ENCODE data around the gene TBC1D32.

DNA sequence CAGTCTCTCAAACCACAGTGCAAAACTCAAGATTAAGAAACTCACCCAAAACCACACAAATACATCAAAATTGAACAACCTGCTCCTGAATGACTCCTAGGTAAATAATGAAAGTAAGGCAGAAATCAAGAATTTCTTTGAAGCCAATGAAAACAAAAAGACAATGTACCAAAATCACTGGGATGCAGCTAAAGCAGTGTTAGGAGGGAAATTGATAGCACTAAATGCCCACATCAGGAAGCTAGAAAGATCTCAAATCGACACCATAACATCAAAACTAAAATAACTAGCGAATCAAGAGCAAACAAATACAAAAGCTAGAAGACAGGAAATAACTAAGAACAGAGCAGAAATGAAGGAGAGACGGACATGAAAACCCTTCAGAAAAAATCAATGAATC is 70.5 kb downstream of the TBC1D32 start:
- TF ChIP-seq, protein P1, sequence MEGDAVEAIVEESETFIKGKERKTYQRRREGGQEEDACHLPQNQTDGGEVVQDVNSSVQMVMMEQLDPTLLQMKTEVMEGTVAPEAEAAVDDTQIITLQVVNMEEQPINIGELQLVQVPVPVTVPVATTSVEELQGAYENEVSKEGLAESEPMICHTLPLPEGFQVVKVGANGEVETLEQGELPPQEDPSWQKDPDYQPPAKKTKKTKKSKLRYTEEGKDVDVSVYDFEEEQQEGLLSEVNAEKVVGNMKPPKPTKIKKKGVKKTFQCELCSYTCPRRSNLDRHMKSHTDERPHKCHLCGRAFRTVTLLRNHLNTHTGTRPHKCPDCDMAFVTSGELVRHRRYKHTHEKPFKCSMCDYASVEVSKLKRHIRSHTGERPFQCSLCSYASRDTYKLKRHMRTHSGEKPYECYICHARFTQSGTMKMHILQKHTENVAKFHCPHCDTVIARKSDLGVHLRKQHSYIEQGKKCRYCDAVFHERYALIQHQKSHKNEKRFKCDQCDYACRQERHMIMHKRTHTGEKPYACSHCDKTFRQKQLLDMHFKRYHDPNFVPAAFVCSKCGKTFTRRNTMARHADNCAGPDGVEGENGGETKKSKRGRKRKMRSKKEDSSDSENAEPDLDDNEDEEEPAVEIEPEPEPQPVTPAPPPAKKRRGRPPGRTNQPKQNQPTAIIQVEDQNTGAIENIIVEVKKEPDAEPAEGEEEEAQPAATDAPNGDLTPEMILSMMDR (conservative IDR thresholded peaks at IDR 0.05): no peak
- TF ChIP-seq EZH2 (IDR thresholded peaks at IDR 0.05; ENCODE audit: low read depth): no peak
